Skeletal muscle satellite cell (primary cell): ENCODE measurements around the gene ITGB6.
"Not testable (repeated sequence)": the region's sequence is repeated elsewhere in the genome, so short reads cannot be mapped to it uniquely, and the experiment has no call there.

ENCODE experiments used
- H3K27me3 ChIP-seq: 2 replicates; pipeline ENCODE4 v1.7.0; 2013; ENCODE audit warnings: low read length; ENCODE audit not compliant: control insufficient read depth, insufficient read depth
- H3K36me3 ChIP-seq: 2 replicates; pipeline ENCODE4 v1.7.0; 2013; ENCODE audit warnings: mild to moderate bottlenecking, control low read depth, low read length; ENCODE audit not compliant: insufficient read depth
- H3K4me1 ChIP-seq: 2 replicates; pipeline ENCODE4 v1.7.0; 2013; ENCODE audit warnings: low read length; ENCODE audit not compliant: control insufficient read depth, insufficient read depth
- H3K4me2 ChIP-seq: 2 replicates; pipeline ENCODE4 v1.7.0; 2013; ENCODE audit warnings: mild to moderate bottlenecking, low read length
- H3K4me3 ChIP-seq: 2 replicates; pipeline ENCODE4 v1.7.0; 2013; ENCODE audit warnings: low read length
- H3K9ac ChIP-seq: 2 replicates; pipeline ENCODE4 v1.7.0; 2013; ENCODE audit warnings: mild to moderate bottlenecking, low read depth, low read length, moderate library complexity
- H3K9me3 ChIP-seq: replicated peaks from 2 replicates; pipeline ENCODE4 v1.7.0; 2013; ENCODE audit warnings: mild to moderate bottlenecking, control low read depth, low read length

ITGB6 gene

GRCh38 chr2:160203007-160203406 is 2.9 kb upstream of the ITGB6 start:
- H3K4me1 ChIP-seq: peaks cover 40% of the 10 kb centered on the region
- no peaks in the 10 kb centered on the region for H3K36me3 ChIP-seq
- no peaks in the 10 kb centered on the region for H3K27me3 ChIP-seq
- H3K9me3 ChIP-seq: no peaks in the 10 kb centered on the region
- H3K4me3 ChIP-seq: no peak overlapping the region
- H3K9ac ChIP-seq: no peak overlapping the region
- no peak overlapping the region for H3K4me2 ChIP-seq

GRCh38 chr2:160201849-160202539 is 1.9 kb upstream of the ITGB6 start:
- Histone ChIP-seq H3K36me3 (no peaks in the 10 kb centered on the region), H3K9me3 (no peaks in the 10 kb centered on the region), H3K4me3 (no peak overlapping the region), H3K4me2 (no peak overlapping the region), H3K4me1 (peaks cover 30% of the 10 kb centered on the region), H3K9ac (no peak overlapping the region), H3K27me3 (no peaks in the 10 kb centered on the region)

- Histone ChIP-seq H3K9ac (no peak overlapping the region), H3K4me1 (peaks cover 19% of the 10 kb centered on the region), H3K4me2 (no peak overlapping the region), H3K4me3 (no peak overlapping the region), H3K9me3 (no peaks in the 10 kb centered on the region), H3K27me3 (no peaks in the 10 kb centered on the region), H3K36me3 (no peaks in the 10 kb centered on the region)
Measured at GRCh38 chr2:160200921-160201320, 849 bp upstream of the ITGB6 start.

- Histone ChIP-seq H3K9ac (no peak overlapping the region), H3K36me3 (no peaks in the 10 kb centered on the region), H3K4me1 (peaks cover under 1% of the 10 kb centered on the region), H3K9me3 (no peaks in the 10 kb centered on the region), H3K27me3 (no peaks in the 10 kb centered on the region), H3K4me3 (no peak overlapping the region), H3K4me2 (no peak overlapping the region)
Measured at GRCh38 chr2:160199053-160199452, 1.0 kb downstream of the ITGB6 start.

GRCh38 chr2:160197587-160197986 is 2.5 kb downstream of the ITGB6 start:
- H3K9me3 ChIP-seq: no peaks in the 10 kb centered on the region
- H3K9ac ChIP-seq: no peak overlapping the region
- H3K4me1 ChIP-seq: no peaks in the 10 kb centered on the region
- H3K36me3 ChIP-seq: no peaks in the 10 kb centered on the region
- H3K4me2 ChIP-seq: no peak overlapping the region
- no peak overlapping the region for H3K4me3 ChIP-seq
- H3K27me3 ChIP-seq: no peaks in the 10 kb centered on the region

- H3K4me3 ChIP-seq: no peak overlapping the region
- no peaks in the 10 kb centered on the region for H3K36me3 ChIP-seq
- no peak overlapping the region for H3K9ac ChIP-seq
Measured at GRCh38 chr2:160194946-160195345, 5.1 kb downstream of the ITGB6 start.

GRCh38 chr2:160194351-160194750 is 5.7 kb downstream of the ITGB6 start:
- no peak overlapping the region for H3K4me3 ChIP-seq
- H3K4me1 ChIP-seq: no peaks in the 10 kb centered on the region
- H3K27me3 ChIP-seq: no peaks in the 10 kb centered on the region
- no peak overlapping the region for H3K4me2 ChIP-seq
- no peaks in the 10 kb centered on the region for H3K36me3 ChIP-seq
- H3K9me3 ChIP-seq: no peaks in the 10 kb centered on the region
- H3K9ac ChIP-seq: no peak overlapping the region

More at GRCh38 chr2:160194946-160195345, 5.1 kb downstream of the ITGB6 start:
- Histone ChIP-seq H3K27me3 (no peaks in the 10 kb centered on the region), H3K4me1 (no peaks in the 10 kb centered on the region), H3K9me3 (no peaks in the 10 kb centered on the region), H3K4me2 (no peak overlapping the region)

GRCh38 chr2:160181146-160181836 is 18.8 kb downstream of the ITGB6 start:
- not testable (repeated sequence) for H3K4me3 ChIP-seq, H3K27me3 ChIP-seq, H3K36me3 ChIP-seq, H3K9me3 ChIP-seq, H3K4me1 ChIP-seq
- H3K4me2 ChIP-seq: peak overlapping the region; percentile 43
- H3K9ac ChIP-seq: peak overlapping the region; percentile 36

- not testable (repeated sequence) for H3K4me1 ChIP-seq, H3K9me3 ChIP-seq, H3K4me2 ChIP-seq, H3K36me3 ChIP-seq, H3K4me3 ChIP-seq, H3K27me3 ChIP-seq, H3K9ac ChIP-seq
Measured at GRCh38 chr2:160180690-160181089, 19.4 kb downstream of the ITGB6 start.

GRCh38 chr2:160180172-160180571 is 19.9 kb downstream of the ITGB6 start:
- no peaks in the 10 kb centered on the region for H3K36me3 ChIP-seq
- no peak overlapping the region for H3K9ac ChIP-seq
- no peak overlapping the region for H3K4me2 ChIP-seq
- H3K27me3 ChIP-seq: no peaks in the 10 kb centered on the region
- H3K9me3 ChIP-seq: no peaks in the 10 kb centered on the region
- peaks cover 5% of the 10 kb centered on the region for H3K4me1 ChIP-seq
- H3K4me3 ChIP-seq: no peak overlapping the region

GRCh38 chr2:160175169-160176134 is 24.6 kb downstream of the ITGB6 start:
- H3K4me3 ChIP-seq: no peak overlapping the region
- H3K9me3 ChIP-seq: no peaks in the 10 kb centered on the region
- H3K27me3 ChIP-seq: no peaks in the 10 kb centered on the region
- H3K36me3 ChIP-seq: no peaks in the 10 kb centered on the region
- no peak overlapping the region for H3K4me2 ChIP-seq
- no peaks in the 10 kb centered on the region for H3K4me1 ChIP-seq
- H3K9ac ChIP-seq: no peak overlapping the region
